Measurements from ENCODE around the gene BMF. TPM values are rescaled to one million over a fixed set of nuclear protein-coding genes. Genes with fewer than 3 reads are reported as not detected.

BMF gene
- polyA plus RNA-seq, 12 donors: 8.9 to 19.7 (median 11.9) TPM; not detected in 1

GRCh38 chr15:40069178-40070165 is 39.2 kb downstream of the BMF start:
- peak; percentile 67 for DNase-seq

- no peak for DNase-seq
Measured at GRCh38 chr15:40067921-40068624, 40.6 kb downstream of the BMF start.

GRCh38 chr15:40066589-40066988 is 42.1 kb downstream of the BMF start:
- no peak for DNase-seq

- DNase-seq: no peak
Measured at GRCh38 chr15:40065166-40065565, 43.5 kb downstream of the BMF start.

- DNase-seq: no peak
Measured at GRCh38 chr15:40064231-40064894, 44.3 kb downstream of the BMF start.

- no peak for DNase-seq
Measured at GRCh38 chr15:40063563-40064011, 45.1 kb downstream of the BMF start.

- no peak for DNase-seq
Measured at GRCh38 chr15:40062816-40063562, 45.7 kb downstream of the BMF start.

- DNase-seq: no peak
Measured at GRCh38 chr15:40061212-40061901, 47.3 kb downstream of the BMF start.

GRCh38 chr15:40060236-40060961 is 48.3 kb downstream of the BMF start:
- no peak for DNase-seq

GRCh38 chr15:40059821-40060220 is 48.9 kb downstream of the BMF start:
- DNase-seq: no peak

- no peak for DNase-seq
Measured at GRCh38 chr15:40058476-40059140, 50.1 kb downstream of the BMF start.

- DNase-seq: no peak
Measured at GRCh38 chr15:40055576-40056293, 52.9 kb downstream of the BMF start.

GRCh38 chr15:40054855-40055575 is 53.7 kb downstream of the BMF start:
- peak; percentile 42 for DNase-seq

GRCh38 chr15:40054605-40054854 is 54.1 kb downstream of the BMF start:
- no peak for DNase-seq

GRCh38 chr15:40053831-40054604 is 54.7 kb downstream of the BMF start:
- no peak for DNase-seq

GRCh38 chr15:40053079-40053830 is 55.4 kb downstream of the BMF start:
- no peak for DNase-seq

GRCh38 chr15:40052604-40053003 is 56.1 kb downstream of the BMF start:
- no peak for DNase-seq

Measured in muscle of arm (tissue), 12 donors.